ENCODE data around the gene CCDC87. TPM values are rescaled to one million over a fixed set of nuclear protein-coding genes. Genes with fewer than 3 reads are reported as not detected.
"Not testable (repeated sequence)": the region's sequence is repeated elsewhere in the genome, so short reads cannot be mapped to it uniquely, and the experiment has no call there.

Gene CCDC87, protein sequence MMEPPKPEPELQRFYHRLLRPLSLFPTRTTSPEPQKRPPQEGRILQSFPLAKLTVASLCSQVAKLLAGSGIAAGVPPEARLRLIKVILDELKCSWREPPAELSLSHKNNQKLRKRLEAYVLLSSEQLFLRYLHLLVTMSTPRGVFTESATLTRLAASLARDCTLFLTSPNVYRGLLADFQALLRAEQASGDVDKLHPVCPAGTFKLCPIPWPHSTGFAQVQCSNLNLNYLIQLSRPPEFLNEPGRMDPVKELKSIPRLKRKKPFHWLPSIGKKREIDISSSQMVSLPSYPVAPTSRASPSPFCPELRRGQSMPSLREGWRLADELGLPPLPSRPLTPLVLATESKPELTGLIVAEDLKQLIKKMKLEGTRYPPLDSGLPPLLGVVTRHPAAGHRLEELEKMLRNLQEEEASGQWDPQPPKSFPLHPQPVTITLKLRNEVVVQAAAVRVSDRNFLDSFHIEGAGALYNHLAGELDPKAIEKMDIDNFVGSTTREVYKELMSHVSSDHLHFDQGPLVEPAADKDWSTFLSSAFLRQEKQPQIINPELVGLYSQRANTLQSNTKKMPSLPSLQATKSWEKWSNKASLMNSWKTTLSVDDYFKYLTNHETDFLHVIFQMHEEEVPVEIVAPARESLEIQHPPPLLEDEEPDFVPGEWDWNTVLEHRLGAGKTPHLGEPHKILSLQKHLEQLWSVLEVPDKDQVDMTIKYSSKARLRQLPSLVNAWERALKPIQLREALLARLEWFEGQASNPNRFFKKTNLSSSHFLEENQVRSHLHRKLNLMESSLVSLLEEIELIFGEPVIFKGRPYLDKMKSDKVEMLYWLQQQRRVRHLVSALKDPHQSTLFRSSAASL
- total RNA-seq (2014; rRNA removed; shearing (Covaris generic)): 0.52 and 0.67 TPM in 2 replicates

DNA sequence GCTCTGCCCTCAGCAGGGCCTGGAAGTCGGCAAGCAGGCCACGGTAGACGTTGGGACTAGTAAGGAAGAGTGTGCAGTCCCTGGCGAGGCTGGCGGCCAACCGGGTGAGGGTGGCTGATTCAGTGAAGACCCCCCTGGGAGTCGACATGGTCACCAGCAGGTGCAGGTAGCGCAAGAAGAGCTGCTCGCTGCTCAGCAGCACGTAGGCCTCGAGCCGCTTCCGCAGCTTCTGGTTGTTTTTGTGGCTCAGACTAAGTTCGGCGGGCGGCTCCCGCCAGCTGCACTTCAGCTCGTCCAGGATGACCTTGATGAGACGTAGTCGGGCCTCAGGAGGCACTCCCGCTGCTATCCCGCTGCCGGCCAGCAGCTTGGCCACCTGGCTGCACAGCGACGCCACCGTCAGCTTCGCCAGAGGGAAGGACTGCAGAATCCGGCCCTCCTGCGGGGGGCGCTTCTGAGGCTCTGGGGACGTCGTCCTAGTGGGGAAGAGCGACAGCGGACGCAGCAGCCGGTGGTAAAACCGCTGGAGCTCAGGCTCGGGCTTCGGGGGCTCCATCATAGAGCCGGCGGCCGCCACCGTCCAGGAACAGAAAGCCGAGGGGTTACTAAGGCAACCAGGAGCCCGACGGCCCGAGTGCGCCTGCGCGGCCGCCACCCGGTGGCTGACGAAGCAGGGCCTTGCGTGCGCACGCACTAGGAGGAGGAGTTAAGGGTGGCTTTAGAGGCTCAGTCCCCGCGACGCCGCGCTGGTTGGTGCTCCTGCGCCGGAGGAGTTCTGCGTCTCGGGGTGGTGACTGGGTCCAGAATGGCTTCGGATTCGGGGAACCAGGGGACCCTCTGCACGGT lies at the start of gene CCDC87, which contains the start of gene CCS:
CCDC87 (minus strand) TSS at position 607 of the 846 bp plus-strand sequence; CDS start at position 559, 48 bp downstream.
CCS (plus strand) TSS at position 729 of the 846 bp plus-strand sequence; CDS start at position 806, 77 bp downstream.
- peaks cover 2% of the 10 kb centered on the region; the same call in 1 of the 2 replicates for H3K36me3 ChIP-seq (replicated peaks; ENCODE audit: control insufficient read depth, insufficient read depth, low read length)
- H3K27me3 ChIP-seq (ENCODE audit: control insufficient read depth, insufficient read depth, low read length): no peaks in the 10 kb centered on the region
- H3K4me3 ChIP-seq (ENCODE audit: insufficient read depth, low read depth, low read length): peak within 1 kb of the TSS; percentile 57
- peak; percentile 100 for DNase-seq

DNA sequence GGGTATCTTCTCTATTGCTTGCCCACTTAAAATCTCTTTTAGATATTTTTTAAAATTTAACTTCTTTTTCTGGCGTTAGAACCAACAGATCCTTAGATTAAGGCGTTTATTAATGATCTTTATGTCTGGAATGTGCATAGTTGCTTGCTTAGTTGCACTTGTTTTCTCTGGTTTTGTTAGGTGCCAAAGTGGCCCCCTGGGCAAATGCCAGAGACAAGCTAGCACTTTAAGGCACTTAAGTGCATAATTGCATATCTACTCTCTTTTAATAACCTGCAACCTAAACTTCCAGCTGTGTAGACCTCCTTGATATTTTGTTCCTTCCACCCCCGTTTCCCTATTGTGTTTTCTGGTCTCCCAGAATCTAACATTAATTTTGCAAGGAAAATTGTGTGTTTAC lies 49.0 kb upstream of the CCDC87 start:
- H3K27me3 ChIP-seq (ENCODE audit: control insufficient read depth, insufficient read depth, low read length): no peaks in the 10 kb centered on the region
- H3K4me3 ChIP-seq (ENCODE audit: insufficient read depth, low read depth, low read length): no peak overlapping the region
- no peak for DNase-seq
- peaks cover 60% of the 10 kb centered on the region for H3K36me3 ChIP-seq (replicated peaks; ENCODE audit: control insufficient read depth, insufficient read depth, low read length)

DNA sequence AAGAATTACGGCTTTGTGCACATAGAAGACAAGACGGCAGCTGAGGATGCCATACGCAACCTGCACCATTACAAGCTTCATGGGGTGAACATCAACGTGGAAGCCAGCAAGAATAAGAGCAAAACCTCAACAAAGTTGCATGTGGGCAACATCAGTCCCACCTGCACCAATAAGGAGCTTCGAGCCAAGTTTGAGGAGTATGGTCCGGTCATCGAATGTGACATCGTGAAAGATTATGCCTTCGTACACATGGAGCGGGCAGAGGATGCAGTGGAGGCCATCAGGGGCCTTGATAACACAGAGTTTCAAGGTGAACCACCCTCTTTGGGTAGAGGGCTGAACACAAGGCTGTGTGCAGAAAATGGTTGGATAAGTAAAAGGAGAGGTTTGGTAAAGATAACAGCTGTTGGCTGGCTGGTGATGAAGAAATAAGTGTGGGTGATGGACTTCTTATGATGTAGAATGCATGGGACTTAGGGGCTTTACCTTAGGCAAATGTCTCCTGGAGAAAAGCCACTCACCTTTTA lies 47.0 kb upstream of the CCDC87 start:
- not testable (repeated sequence) for H3K27me3 ChIP-seq (ENCODE audit: control insufficient read depth, insufficient read depth, low read length); DNase-seq
- peaks cover 41% of the 10 kb centered on the region for H3K36me3 ChIP-seq (replicated peaks; ENCODE audit: control insufficient read depth, insufficient read depth, low read length)
- peak overlapping the region; percentile 85; the same call in 1 of the 2 replicates for H3K4me3 ChIP-seq (ENCODE audit: insufficient read depth, low read depth, low read length)

- Histone ChIP-seq H3K36me3 (replicated peaks; ENCODE audit: control insufficient read depth, insufficient read depth, low read length) (peaks cover 38% of the 10 kb centered on the region), H3K27me3 (ENCODE audit: control insufficient read depth, insufficient read depth, low read length) (no peaks in the 10 kb centered on the region), H3K4me3 (ENCODE audit: insufficient read depth, low read depth, low read length) (peak overlapping the region; percentile 85)
- no peak for DNase-seq
Measured at GRCh38 chr11:66639066-66639813, 46.4 kb upstream of the CCDC87 start.

DNA sequence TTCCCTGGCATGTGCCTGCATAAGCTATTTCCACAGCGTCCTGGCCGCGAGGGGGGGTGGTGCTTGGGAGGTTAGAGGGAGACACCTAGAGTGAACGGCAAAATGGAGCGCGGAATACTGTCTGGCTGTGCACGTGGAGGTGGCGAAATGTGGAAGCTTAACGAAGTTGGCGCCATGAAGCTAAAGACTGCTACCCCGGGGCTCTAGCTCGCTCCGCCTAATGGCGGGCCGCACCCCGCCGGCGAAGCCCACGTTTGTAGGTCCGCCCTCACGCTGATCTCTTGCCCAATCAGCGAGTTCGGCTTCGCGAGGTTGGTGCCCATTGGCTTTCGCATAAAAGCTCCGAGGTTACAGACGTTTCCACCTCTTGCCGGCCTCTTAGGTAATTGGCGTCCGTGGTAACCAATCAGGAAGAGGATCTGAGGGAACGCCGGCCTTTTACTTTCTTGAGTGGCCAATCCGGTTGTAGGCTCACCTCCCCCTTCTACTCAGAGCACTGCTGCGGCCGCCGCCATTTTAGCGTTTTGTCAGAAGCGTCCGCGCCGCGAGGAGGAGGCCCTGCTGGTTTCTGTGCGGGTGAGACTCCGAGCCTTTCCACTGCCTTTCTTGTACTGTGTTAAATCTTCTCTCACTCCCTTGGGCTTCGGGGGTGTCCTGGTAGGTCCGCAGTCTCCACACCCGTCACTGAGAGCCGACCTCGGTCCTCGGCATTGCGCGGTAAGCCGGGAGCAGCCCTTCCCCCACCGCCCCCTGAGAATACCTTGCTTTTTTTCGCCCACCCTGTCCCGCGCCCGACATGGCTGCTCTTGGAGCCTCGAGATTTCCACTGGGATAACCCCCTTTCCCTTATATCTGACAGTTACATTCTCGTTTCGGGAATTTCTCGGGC lies 45.6 kb upstream of the CCDC87 start, which contains the start of gene RBM4:
RBM4 (plus strand) TSS at position 527 of the 889 bp plus-strand sequence. CDS start 1,009 bp downstream, outside the sequence.
- Histone ChIP-seq H3K36me3 (replicated peaks; ENCODE audit: control insufficient read depth, insufficient read depth, low read length) (peaks cover 31% of the 10 kb centered on the region), H3K4me3 (ENCODE audit: insufficient read depth, low read depth, low read length) (peak within 1 kb of the TSS; percentile 85)

GRCh38 chr11:66637557-66638176 lies 44.8 kb upstream of the CCDC87 start:
- Histone ChIP-seq H3K36me3 (replicated peaks; ENCODE audit: control insufficient read depth, insufficient read depth, low read length) (peaks cover 25% of the 10 kb centered on the region), H3K4me3 (ENCODE audit: insufficient read depth, low read depth, low read length) (peak overlapping the region; percentile 26), H3K27me3 (ENCODE audit: control insufficient read depth, insufficient read depth, low read length) (no peaks in the 10 kb centered on the region)
- no peak for DNase-seq

More for the DNA sequence above, 45.6 kb upstream of the CCDC87 start, which contains the start of gene RBM4:
- no peaks in the 10 kb centered on the region for H3K27me3 ChIP-seq (ENCODE audit: control insufficient read depth, insufficient read depth, low read length)
- DNase-seq: peak; percentile 99

GRCh38 chr11:66636411-66636810 lies 43.5 kb upstream of the CCDC87 start:
- H3K27me3 ChIP-seq (ENCODE audit: control insufficient read depth, insufficient read depth, low read length): no peaks in the 10 kb centered on the region
- H3K4me3 ChIP-seq (ENCODE audit: insufficient read depth, low read depth, low read length): no peak overlapping the region
- H3K36me3 ChIP-seq (replicated peaks; ENCODE audit: control insufficient read depth, insufficient read depth, low read length): peaks cover 18% of the 10 kb centered on the region
- DNase-seq: no peak

GRCh38 chr11:66632952-66633351 lies 40.1 kb upstream of the CCDC87 start:
- H3K27me3 ChIP-seq (ENCODE audit: control insufficient read depth, insufficient read depth, low read length): no peaks in the 10 kb centered on the region
- H3K36me3 ChIP-seq (replicated peaks; ENCODE audit: control insufficient read depth, insufficient read depth, low read length): peaks cover 25% of the 10 kb centered on the region
- DNase-seq: no peak
- H3K4me3 ChIP-seq (ENCODE audit: insufficient read depth, low read depth, low read length): no peak overlapping the region

GRCh38 chr11:66631883-66632282 lies 39.0 kb upstream of the CCDC87 start:
- H3K27me3 ChIP-seq (ENCODE audit: control insufficient read depth, insufficient read depth, low read length): no peaks in the 10 kb centered on the region
- no peak overlapping the region for H3K4me3 ChIP-seq (ENCODE audit: insufficient read depth, low read depth, low read length)
- DNase-seq: no peak
- peaks cover 36% of the 10 kb centered on the region for H3K36me3 ChIP-seq (replicated peaks; ENCODE audit: control insufficient read depth, insufficient read depth, low read length)

GRCh38 chr11:66629356-66629755 lies 36.5 kb upstream of the CCDC87 start:
- Histone ChIP-seq H3K36me3 (replicated peaks; ENCODE audit: control insufficient read depth, insufficient read depth, low read length) (peaks cover 57% of the 10 kb centered on the region), H3K4me3 (ENCODE audit: insufficient read depth, low read depth, low read length) (no peak overlapping the region), H3K27me3 (ENCODE audit: control insufficient read depth, insufficient read depth, low read length) (no peaks in the 10 kb centered on the region)
- no peak for DNase-seq

- H3K4me3 ChIP-seq (ENCODE audit: insufficient read depth, low read depth, low read length): no peak overlapping the region
- peaks cover 61% of the 10 kb centered on the region for H3K36me3 ChIP-seq (replicated peaks; ENCODE audit: control insufficient read depth, insufficient read depth, low read length)
- DNase-seq: no peak
- no peaks in the 10 kb centered on the region for H3K27me3 ChIP-seq (ENCODE audit: control insufficient read depth, insufficient read depth, low read length)
Measured at GRCh38 chr11:66628061-66628603, 35.3 kb upstream of the CCDC87 start.

DNA sequence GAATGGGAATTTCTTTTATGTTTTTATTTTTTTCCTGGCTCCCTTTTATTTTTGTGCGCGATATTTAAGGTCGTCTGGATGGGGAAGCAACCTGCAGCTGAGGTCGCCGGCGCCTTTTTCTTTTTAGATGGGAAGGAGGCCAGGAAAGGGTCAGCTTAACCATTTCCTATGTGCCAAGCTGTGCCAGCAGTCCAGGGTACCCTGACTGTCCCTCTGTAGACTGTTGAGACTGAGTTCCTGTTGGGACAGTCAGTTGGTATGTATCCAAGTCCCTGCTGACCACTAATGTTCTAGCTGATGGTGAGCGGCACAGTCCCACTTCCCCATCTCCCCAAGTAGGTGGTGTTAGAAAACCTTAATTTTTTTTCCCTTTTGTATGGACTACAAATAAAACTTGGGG lies 34.1 kb upstream of the CCDC87 start:
- H3K4me3 ChIP-seq (ENCODE audit: insufficient read depth, low read depth, low read length): no peak overlapping the region
- H3K27me3 ChIP-seq (ENCODE audit: control insufficient read depth, insufficient read depth, low read length): no peaks in the 10 kb centered on the region
- no peak for DNase-seq
- peaks cover 68% of the 10 kb centered on the region for H3K36me3 ChIP-seq (replicated peaks; ENCODE audit: control insufficient read depth, insufficient read depth, low read length)
